ENCODE data around the gene GFI1.

The GFI1 gene

GRCh38 chr1:92509619-92510018, 22.9 kb upstream of the GFI1 start:
- TF ChIP-seq CTCF (conservative IDR thresholded peaks at IDR 0.05) (no peak), ZFX (IDR thresholded peaks at IDR 0.05) (no peak)

GRCh38 chr1:92505015-92505692, 18.4 kb upstream of the GFI1 start:
- H3K27ac ChIP-seq: peak overlapping the region; percentile 19; the same call in 1 of the 2 replicates
- no peak for TF ChIP-seq ZFX (IDR thresholded peaks at IDR 0.05)
- no peak for TF ChIP-seq CTCF (conservative IDR thresholded peaks at IDR 0.05)

More at GRCh38 chr1:92509619-92510018, 22.9 kb upstream of the GFI1 start:
- H3K27ac ChIP-seq: no peak overlapping the region

GRCh38 chr1:92504291-92505014, 17.7 kb upstream of the GFI1 start:
- H3K27ac ChIP-seq: peak overlapping the region; percentile 19; the same call in 1 of the 2 replicates
- TF ChIP-seq CTCF (conservative IDR thresholded peaks at IDR 0.05): no peak
- no peak for TF ChIP-seq ZFX (IDR thresholded peaks at IDR 0.05)

GRCh38 chr1:92503926-92504285, 17.2 kb upstream of the GFI1 start:
- no peak overlapping the region for H3K27ac ChIP-seq
- no peak for TF ChIP-seq ZFX (IDR thresholded peaks at IDR 0.05)

- no peak overlapping the region for H3K27ac ChIP-seq
- TF ChIP-seq CTCF (conservative IDR thresholded peaks at IDR 0.05) (no peak), ZFX (IDR thresholded peaks at IDR 0.05) (no peak)
These were observed 16.6 kb upstream of the GFI1 start for GRCh38 chr1:92503043-92503925.

GRCh38 chr1:92502247-92502646, 15.5 kb upstream of the GFI1 start:
- TF ChIP-seq CTCF (conservative IDR thresholded peaks at IDR 0.05): no peak
- TF ChIP-seq ZFX (IDR thresholded peaks at IDR 0.05): no peak
- no peak overlapping the region for H3K27ac ChIP-seq

- TF ChIP-seq ZFX (IDR thresholded peaks at IDR 0.05): no peak
- no peak for TF ChIP-seq CTCF (conservative IDR thresholded peaks at IDR 0.05)
These were observed 13.8 kb upstream of the GFI1 start for GRCh38 chr1:92500552-92500951.

More at GRCh38 chr1:92500552-92500951, 13.8 kb upstream of the GFI1 start:
- no peak overlapping the region for H3K27ac ChIP-seq
